ENCODE data around the gene CFAP57.

CFAP57 gene

DNA sequence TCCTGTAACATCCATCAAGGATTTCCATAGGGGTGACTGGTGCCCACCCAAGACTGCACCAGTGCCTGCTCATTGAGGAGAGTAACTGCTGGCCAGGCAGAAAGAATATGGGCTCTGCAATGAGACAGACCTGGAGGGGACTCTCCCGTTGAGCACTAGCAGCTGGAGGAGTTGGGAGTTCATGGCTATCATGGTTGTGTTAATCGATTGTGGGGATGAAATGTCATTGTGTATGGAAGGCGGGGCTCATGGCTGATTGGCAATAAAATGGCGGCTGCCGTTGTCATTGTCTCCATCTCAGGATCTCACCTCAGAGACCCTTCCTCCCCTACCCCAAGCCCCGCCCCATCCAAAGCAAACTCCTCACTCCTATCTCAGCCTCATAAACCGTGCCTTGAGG is 101.6 kb downstream of the CFAP57 start:
- H3K36me3 ChIP-seq (ENCODE audit: control insufficient read depth in 1 of 2, insufficient read depth in 2 of 2, low read length in 2 of 2): no peaks in the 10 kb centered on the region
- H3K4me1 ChIP-seq (ENCODE audit: control insufficient read depth in 1 of 2, insufficient read depth in 2 of 2, low read length in 2 of 2): peaks cover 0 to 6% of the 10 kb centered on the region in 2 donors
- H3K9me3 ChIP-seq (ENCODE audit: control insufficient read depth in 1 of 2, low read length in 2 of 2): no peaks in the 10 kb centered on the region
- no peak overlapping the region for H3K27ac ChIP-seq (ENCODE audit: low read length)
- H3K4me3 ChIP-seq (ENCODE audit: low read depth in 1 of 2, low read length in 2 of 2): no peak overlapping the region
- H3K27me3 ChIP-seq (ENCODE audit: low read depth, low read length): no peaks in the 10 kb centered on the region

DNA sequence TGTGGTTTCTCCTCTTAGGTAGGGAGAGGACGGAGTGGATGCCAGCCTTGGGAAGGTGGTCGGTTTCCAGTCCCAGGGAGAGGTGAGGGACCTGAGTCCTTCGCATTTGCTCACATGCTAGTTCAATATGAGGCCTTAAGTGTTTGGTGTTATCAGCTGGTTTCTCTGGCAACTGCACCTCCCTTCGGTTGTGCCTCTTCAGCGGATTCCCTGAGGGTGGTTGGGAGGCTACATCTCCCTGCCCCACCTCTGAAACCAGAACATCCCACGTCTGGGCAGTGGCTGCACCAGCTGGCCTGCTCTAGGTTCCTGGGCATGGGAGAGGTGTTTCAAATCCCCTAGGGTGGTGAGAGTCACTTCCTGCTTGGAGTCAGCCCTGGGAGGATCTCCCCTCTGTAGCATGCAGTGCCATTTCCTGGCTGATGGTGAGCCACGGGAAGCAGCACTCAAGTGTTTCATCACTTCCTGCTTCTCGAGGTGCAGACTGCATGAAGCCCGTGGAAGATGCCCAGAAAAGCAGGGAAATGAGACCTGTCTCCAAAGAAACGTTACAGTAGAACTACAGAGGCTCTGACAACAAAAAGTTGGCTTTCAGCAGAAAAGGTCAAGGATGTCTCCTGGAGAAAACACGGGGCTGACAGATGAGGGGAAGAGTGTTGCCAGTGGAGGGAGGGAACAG is 102.1 kb downstream of the CFAP57 start:
- Histone ChIP-seq H3K36me3 (ENCODE audit: control insufficient read depth in 1 of 2, insufficient read depth in 2 of 2, low read length in 2 of 2) (no peaks in the 10 kb centered on the region), H3K4me3 (ENCODE audit: low read depth in 1 of 2, low read length in 2 of 2) (no peak overlapping the region), H3K4me1 (ENCODE audit: control insufficient read depth in 1 of 2, insufficient read depth in 2 of 2, low read length in 2 of 2) (peaks cover 0 to 6% of the 10 kb centered on the region in 2 donors), H3K9me3 (ENCODE audit: control insufficient read depth in 1 of 2, low read length in 2 of 2) (no peaks in the 10 kb centered on the region), H3K27ac (ENCODE audit: low read length) (no peak overlapping the region), H3K27me3 (ENCODE audit: low read depth, low read length) (no peaks in the 10 kb centered on the region)

DNA sequence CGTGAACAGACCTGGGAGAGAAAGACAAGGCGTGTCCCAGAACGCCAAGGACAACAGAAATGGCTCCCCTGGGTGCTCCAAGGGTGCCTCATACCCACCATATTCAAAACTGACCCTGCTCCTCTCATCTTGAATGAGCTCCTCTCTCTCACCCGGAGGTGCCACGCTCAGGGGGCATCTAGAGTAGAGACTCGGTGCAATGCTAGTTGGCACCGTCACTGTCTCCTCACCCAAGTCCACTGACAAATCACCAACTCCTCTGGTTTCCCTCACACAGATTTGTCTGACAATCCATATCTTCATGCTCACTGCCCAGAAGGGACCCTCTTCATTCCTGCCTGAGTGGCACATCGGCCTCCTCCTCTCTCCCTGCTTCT is 102.7 kb downstream of the CFAP57 start:
- Histone ChIP-seq H3K27ac (ENCODE audit: low read length) (no peak overlapping the region), H3K9me3 (ENCODE audit: control insufficient read depth in 1 of 2, low read length in 2 of 2) (no peaks in the 10 kb centered on the region), H3K36me3 (ENCODE audit: control insufficient read depth in 1 of 2, insufficient read depth in 2 of 2, low read length in 2 of 2) (no peaks in the 10 kb centered on the region), H3K4me3 (ENCODE audit: low read depth in 1 of 2, low read length in 2 of 2) (no peak overlapping the region), H3K27me3 (ENCODE audit: low read depth, low read length) (no peaks in the 10 kb centered on the region), H3K4me1 (ENCODE audit: control insufficient read depth in 1 of 2, insufficient read depth in 2 of 2, low read length in 2 of 2) (peaks cover 0 to 6% of the 10 kb centered on the region in 2 donors)

DNA sequence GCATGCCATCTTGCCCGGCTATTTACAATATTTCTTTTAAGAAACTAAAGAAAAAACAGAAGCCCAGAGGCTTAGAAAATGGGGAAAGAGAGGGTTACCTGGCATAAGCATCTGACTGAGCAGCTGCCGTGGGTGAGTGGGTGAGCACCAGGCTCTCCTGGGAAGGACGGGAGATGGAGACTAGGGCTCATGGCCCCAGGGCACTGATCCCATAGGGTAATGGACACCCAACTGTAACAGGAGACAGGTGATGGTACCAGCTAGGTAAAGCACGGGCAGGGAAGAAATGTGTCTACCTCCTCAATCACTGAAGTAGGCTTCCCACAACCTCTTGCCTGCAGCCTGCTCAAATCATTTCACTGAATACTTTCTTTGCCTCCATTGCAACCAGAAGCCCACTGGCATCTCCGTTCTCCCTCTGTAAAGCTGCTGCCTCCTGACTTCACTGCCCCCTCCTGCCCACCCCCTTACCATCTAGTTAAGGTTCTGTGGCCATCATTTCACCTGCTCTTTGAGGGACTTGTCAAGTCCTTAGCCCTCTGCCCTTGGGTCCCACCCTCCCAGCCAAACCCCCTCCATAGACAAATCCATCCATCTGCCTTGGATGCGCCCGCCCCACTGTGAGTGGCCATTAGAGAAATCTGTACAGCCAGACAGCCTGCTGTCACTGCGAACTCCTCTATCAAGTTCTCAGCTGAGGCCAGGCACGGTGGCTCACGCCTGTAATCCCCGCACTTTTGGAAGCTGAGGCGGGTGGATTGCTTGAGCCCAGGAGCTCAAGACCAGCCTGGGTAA is 103.9 kb downstream of the CFAP57 start:
- no peaks in the 10 kb centered on the region for H3K4me1 ChIP-seq (ENCODE audit: control insufficient read depth in 1 of 2, insufficient read depth in 2 of 2, low read length in 2 of 2)
- no peak overlapping the region for H3K4me3 ChIP-seq (ENCODE audit: low read depth in 1 of 2, low read length in 2 of 2)
- no peaks in the 10 kb centered on the region for H3K36me3 ChIP-seq (ENCODE audit: control insufficient read depth in 1 of 2, insufficient read depth in 2 of 2, low read length in 2 of 2)
- H3K9me3 ChIP-seq (ENCODE audit: control insufficient read depth in 1 of 2, low read length in 2 of 2): no peaks in the 10 kb centered on the region
- no peaks in the 10 kb centered on the region for H3K27me3 ChIP-seq (ENCODE audit: low read depth, low read length)
- H3K27ac ChIP-seq (ENCODE audit: low read length): no peak overlapping the region

DNA sequence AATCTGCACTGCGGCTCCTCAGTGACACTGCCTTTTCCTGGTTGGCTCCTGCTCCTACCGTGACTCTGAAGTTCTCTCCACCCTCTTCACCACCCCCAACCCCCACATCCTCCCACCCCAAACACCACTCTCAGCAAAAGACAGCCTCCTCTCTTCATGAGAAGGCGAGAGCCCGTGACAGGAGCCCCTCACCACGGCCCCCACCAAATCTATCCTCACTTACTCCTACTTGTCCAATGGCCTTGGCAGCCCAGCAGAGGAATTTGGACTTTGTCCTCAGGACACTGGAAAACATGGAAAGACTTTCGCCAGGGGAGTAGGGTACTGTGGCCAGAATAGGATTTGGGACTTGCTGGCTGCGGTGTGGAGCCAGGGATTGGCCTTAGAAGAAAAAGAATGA is 104.5 kb downstream of the CFAP57 start:
- H3K4me1 ChIP-seq (ENCODE audit: control insufficient read depth in 1 of 2, insufficient read depth in 2 of 2, low read length in 2 of 2): no peaks in the 10 kb centered on the region
- no peak overlapping the region for H3K4me3 ChIP-seq (ENCODE audit: low read depth in 1 of 2, low read length in 2 of 2)
- H3K27ac ChIP-seq (ENCODE audit: low read length): no peak overlapping the region
- H3K27me3 ChIP-seq (ENCODE audit: low read depth, low read length): no peaks in the 10 kb centered on the region
- no peaks in the 10 kb centered on the region for H3K36me3 ChIP-seq (ENCODE audit: control insufficient read depth in 1 of 2, insufficient read depth in 2 of 2, low read length in 2 of 2)
- no peaks in the 10 kb centered on the region for H3K9me3 ChIP-seq (ENCODE audit: control insufficient read depth in 1 of 2, low read length in 2 of 2)

DNA sequence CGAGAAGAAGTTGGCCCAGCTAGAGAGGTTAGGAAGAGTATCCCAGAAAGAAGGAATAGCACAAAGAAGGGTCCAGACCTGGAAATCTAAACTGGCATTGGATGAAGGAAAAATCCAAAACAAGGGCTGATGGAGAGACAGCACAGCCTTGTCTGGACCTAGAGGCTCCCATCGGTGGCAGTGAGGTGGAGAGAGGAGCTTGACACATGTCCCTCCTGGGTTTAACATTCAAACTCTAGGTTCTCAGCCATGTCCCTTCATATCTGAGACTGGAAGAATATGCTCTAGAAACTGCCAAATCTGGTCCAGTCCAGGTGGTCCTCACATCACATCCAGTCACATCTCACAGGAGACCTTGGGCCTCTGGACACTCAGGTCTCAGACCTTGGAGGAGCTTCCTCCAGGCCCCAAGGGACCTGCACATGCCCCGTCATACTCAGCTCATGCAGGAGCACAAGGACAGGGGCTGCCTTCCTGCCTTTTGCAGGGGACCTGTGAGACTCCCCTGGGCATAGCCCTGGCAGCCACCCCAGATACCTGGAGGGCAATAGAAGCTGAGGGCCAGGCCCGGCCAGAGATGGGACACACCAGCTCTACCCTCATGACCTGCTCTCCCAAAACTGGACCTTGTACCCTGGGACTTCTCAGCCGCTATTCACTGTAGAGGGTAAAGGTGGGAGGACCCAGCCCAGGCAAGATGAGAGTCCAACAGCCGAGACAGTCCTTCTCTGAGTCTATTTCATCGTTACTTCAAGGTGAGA is 105.2 kb downstream of the CFAP57 start:
- Histone ChIP-seq H3K9me3 (ENCODE audit: control insufficient read depth in 1 of 2, low read length in 2 of 2) (no peaks in the 10 kb centered on the region), H3K27ac (ENCODE audit: low read length) (no peak overlapping the region), H3K27me3 (ENCODE audit: low read depth, low read length) (no peaks in the 10 kb centered on the region), H3K4me1 (ENCODE audit: control insufficient read depth in 1 of 2, insufficient read depth in 2 of 2, low read length in 2 of 2) (no peaks in the 10 kb centered on the region), H3K36me3 (ENCODE audit: control insufficient read depth in 1 of 2, insufficient read depth in 2 of 2, low read length in 2 of 2) (no peaks in the 10 kb centered on the region), H3K4me3 (ENCODE audit: low read depth in 1 of 2, low read length in 2 of 2) (no peak overlapping the region)

DNA sequence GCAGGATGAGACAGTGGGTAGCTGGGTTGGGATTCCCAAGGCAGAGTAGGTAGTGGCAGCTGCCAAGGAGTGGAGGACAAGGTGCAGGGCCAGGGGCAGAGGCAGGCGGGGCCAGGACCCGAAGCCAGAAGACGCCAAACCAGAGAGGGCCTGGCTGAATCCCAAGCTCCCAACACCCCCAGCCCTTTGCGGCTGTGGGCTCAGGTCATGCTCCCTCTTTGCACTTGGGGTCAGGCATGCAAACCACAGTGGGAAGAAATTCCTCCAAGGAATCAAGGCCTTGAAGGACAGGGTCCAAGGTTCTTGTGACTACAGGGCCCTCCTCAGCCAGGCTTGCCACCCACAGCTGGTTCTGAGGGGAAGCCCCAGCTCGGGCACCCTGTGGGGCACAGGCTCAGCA is 107.0 kb downstream of the CFAP57 start:
- Histone ChIP-seq H3K27ac (ENCODE audit: low read length) (no peak overlapping the region), H3K27me3 (ENCODE audit: low read depth, low read length) (no peaks in the 10 kb centered on the region), H3K9me3 (ENCODE audit: control insufficient read depth in 1 of 2, low read length in 2 of 2) (no peaks in the 10 kb centered on the region), H3K4me1 (ENCODE audit: control insufficient read depth in 1 of 2, insufficient read depth in 2 of 2, low read length in 2 of 2) (no peaks in the 10 kb centered on the region), H3K36me3 (ENCODE audit: control insufficient read depth in 1 of 2, insufficient read depth in 2 of 2, low read length in 2 of 2) (no peaks in the 10 kb centered on the region), H3K4me3 (ENCODE audit: low read depth in 1 of 2, low read length in 2 of 2) (no peak overlapping the region)

DNA sequence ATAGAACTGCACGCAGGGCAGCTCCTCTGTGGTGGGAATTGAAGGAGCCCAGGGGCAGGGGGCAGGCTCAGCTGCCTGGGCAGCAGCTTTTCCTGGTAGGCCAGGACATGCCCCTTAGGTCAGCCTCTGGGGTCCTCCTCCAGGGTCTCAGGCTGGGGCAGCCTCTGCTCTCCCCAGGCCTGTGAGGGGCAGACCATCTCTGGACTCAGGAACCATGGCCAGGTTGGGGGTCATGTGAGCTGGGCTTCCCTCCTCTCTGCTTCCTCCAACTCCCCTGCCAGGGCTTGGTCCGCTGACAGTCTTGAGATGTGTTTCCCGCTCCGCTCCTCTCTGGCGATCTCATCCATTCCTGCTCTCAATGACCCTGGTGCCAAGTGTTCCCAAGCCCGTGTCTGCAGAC is 107.5 kb downstream of the CFAP57 start:
- H3K27me3 ChIP-seq (ENCODE audit: low read depth, low read length): no peaks in the 10 kb centered on the region
- H3K4me1 ChIP-seq (ENCODE audit: control insufficient read depth in 1 of 2, insufficient read depth in 2 of 2, low read length in 2 of 2): no peaks in the 10 kb centered on the region
- no peak overlapping the region for H3K4me3 ChIP-seq (ENCODE audit: low read depth in 1 of 2, low read length in 2 of 2)
- no peaks in the 10 kb centered on the region for H3K9me3 ChIP-seq (ENCODE audit: control insufficient read depth in 1 of 2, low read length in 2 of 2)
- no peak overlapping the region for H3K27ac ChIP-seq (ENCODE audit: low read length)
- H3K36me3 ChIP-seq (ENCODE audit: control insufficient read depth in 1 of 2, insufficient read depth in 2 of 2, low read length in 2 of 2): no peaks in the 10 kb centered on the region

DNA sequence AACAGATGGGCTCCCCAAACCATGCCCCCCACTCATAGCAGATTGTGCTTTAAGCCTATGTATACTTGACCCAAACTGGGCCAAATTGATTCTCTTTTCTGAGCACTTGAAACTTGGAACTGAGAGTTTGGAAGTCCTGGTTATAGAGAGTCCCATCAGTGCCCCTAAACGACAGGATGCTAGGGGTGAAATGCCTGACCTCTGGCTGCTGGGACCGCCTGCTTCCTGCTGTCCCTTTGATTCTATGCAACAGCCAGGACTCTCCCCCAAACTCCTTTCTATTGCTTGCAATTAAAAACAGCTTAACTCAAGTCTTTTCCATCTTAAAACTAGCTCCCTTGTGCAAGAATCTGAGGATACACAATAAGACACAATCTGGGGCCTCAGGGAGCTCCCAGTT is 108.6 kb downstream of the CFAP57 start:
- Histone ChIP-seq H3K27ac (ENCODE audit: low read length) (no peak overlapping the region), H3K4me3 (ENCODE audit: low read depth in 1 of 2, low read length in 2 of 2) (no peak overlapping the region)

DNA sequence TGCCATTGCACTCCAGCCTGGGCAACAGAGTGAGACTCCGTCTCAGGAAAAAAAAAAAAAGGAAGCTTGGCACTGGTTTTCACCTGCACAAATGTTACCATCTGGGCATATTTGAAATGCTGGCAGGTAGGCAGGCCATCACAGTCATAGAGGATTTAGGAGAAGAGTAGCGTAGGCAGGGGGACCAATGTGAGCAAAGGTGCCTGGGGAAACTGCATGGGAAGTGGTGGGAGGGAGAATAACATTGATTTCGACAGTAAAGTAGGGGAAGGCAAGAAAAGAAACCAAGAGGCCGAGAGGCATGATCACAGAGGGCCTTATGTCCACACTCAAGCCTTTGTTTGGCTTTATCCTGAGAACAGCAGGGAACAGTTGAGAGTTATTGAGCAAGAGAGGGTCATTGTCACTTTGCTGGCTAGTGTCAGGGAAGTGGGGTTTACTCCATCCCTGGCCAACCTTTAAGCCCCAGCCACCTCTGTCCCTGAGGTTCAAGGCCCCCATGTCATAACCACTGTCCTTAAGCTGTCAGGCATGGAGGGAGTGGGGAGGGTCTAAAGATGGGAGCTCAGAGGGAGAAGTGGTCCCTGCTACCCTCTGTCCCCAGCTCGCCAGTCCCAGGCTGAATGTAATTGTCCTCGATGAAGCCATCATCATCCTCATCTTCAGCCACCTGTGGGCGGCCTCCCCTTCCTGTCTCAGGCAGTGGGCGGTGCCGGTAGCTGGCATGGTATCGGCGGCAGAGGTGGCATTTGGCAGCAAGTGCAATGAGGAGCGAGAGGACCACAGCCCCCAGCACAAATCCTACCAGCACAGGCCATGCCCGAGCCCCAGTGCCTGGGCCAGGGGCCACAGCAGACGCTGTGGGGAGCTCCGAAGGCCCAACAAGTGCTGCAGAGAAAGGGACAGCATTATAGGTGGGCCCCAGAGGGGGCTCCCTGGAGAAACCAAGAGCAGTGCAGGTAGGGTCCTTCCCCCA is 110.4 kb downstream of the CFAP57 start:
- H3K4me1 ChIP-seq (ENCODE audit: control insufficient read depth in 1 of 2, insufficient read depth in 2 of 2, low read length in 2 of 2): no peaks in the 10 kb centered on the region
- no peaks in the 10 kb centered on the region for H3K27me3 ChIP-seq (ENCODE audit: low read depth, low read length)
- no peaks in the 10 kb centered on the region for H3K9me3 ChIP-seq (ENCODE audit: control insufficient read depth in 1 of 2, low read length in 2 of 2)
- no peak overlapping the region for H3K27ac ChIP-seq (ENCODE audit: low read length)
- H3K36me3 ChIP-seq (ENCODE audit: control insufficient read depth in 1 of 2, insufficient read depth in 2 of 2, low read length in 2 of 2): no peaks in the 10 kb centered on the region
- no peak overlapping the region for H3K4me3 ChIP-seq (ENCODE audit: low read depth in 1 of 2, low read length in 2 of 2)

More for the DNA sequence above, 108.6 kb downstream of the CFAP57 start:
- no peaks in the 10 kb centered on the region for H3K9me3 ChIP-seq (ENCODE audit: control insufficient read depth in 1 of 2, low read length in 2 of 2)
- H3K27me3 ChIP-seq (ENCODE audit: low read depth, low read length): no peaks in the 10 kb centered on the region
- H3K4me1 ChIP-seq (ENCODE audit: control insufficient read depth in 1 of 2, insufficient read depth in 2 of 2, low read length in 2 of 2): no peaks in the 10 kb centered on the region
- no peaks in the 10 kb centered on the region for H3K36me3 ChIP-seq (ENCODE audit: control insufficient read depth in 1 of 2, insufficient read depth in 2 of 2, low read length in 2 of 2)
